Uterus (tissue), 4 donors: ENCODE data around the gene RAB3B. TPM values are rescaled to one million over a fixed set of nuclear protein-coding genes. Genes with fewer than 3 reads are reported as not detected.

Experiments used
- DNase-seq, 2 donors: peaks; one replicate each; pipeline ENCODE4 v3.0.0-alpha.2; 2019 to 2020
- H3K27ac ChIP-seq, 2 donors: fragments of 200-600 bp; sonication (generic); 1 replicate in 1 of 2; 2 replicates in 1 of 2; pipeline ENCODE4 v1.5.1; 2016 to 2018
- H3K27me3 ChIP-seq, 2 donors: fragments of 200-600 bp; sonication (generic); one replicate each; pipeline ENCODE4 v1.5.1; 2018 to 2019; ENCODE audit warnings: control low read depth in 1 of 2
- H3K36me3 ChIP-seq, 2 donors: fragments of 200-600 bp; sonication (generic); one replicate each; pipeline ENCODE4 v1.5.1; 2019; ENCODE audit warnings: control low read depth in 1 of 2
- H3K4me1 ChIP-seq, 2 donors: fragments of 200-600 bp; sonication (generic); one replicate each; pipeline ENCODE4 v1.5.1; 2018 to 2019; ENCODE audit warnings: control low read depth in 1 of 2
- H3K4me3 ChIP-seq, 2 donors: fragments of 200-600 bp; sonication (generic); 1 replicate in 1 of 2; 2 replicates in 1 of 2; pipeline ENCODE4 v1.5.1; 2018 to 2019; ENCODE audit warnings: mild to moderate bottlenecking in 1 of 2
- H3K9me3 ChIP-seq, 2 donors: fragments of 200-600 bp; sonication (generic); one replicate each; pipeline ENCODE4 v1.5.1; 2019; ENCODE audit warnings: control low read depth in 1 of 2
- CTCF ChIP-seq, 4 experiments: fragments of 200-600 bp in 2 of 4; fragments of 450-650 bp in 2 of 4; sonication (generic) in 2 of 4; IDR thresholded peaks; one replicate each; pipeline ENCODE4 v1.5.1; 2016 to 2019; ENCODE audit warnings: antibody characterized with exemption in 4 of 4, mild to moderate bottlenecking in 2 of 4, moderate library complexity in 1 of 4
- POLR2A ChIP-seq, 2 donors: fragments of 450-650 bp; IDR thresholded peaks; one replicate each; pipeline ENCODE4 v1.6.1; 2016; ENCODE audit warnings: antibody characterized with exemption in 2 of 2, mild to moderate bottlenecking in 1 of 2, moderate library complexity in 1 of 2
- intact Hi-C: fragments of 100-400 bp; cut with DNase I; formaldehyde crosslinking; loops from one replicate; pipeline ENCODE4 v1.15.1; 2023; ENCODE audit warnings: low total_unique reads
- total RNA-seq, 4 donors: library from RNA; depleted of rRNA in 3 of 4; stranded (reverse); fragments of >200 nt in 3 of 4; gene quantifications; one replicate each; pipeline versions ENCODE4 v1.1.0 to v1.2.4, GENCODE V29; 2014 to 2023
- donor health status: DM: yes; HTN: yes; CAD: no.

The RAB3B gene
- total RNA-seq, 4 donors from 2014 or later: 0.06 to 0.69 TPM; not detected in 2

DNA sequence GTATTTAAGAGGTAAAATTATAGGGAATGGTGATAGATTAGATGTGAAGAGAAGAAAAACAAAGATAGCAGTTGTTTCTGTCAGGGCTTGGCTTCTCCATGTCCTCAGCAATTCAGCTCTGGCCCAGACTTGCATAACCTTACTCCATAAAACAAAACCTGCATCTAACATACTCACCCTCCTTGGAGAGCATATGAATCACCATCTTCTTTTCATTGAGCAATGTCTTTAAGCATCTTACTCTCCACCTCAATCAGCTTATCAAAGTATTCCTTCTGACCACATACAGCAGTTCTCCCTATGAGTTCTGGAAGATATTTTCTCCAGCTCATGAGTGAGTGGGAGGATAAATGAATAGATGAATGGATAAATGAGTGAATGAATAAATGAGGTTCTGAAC, 49.0 kb downstream of the RAB3B start:
- Histone ChIP-seq H3K9me3 (no peaks in the 10 kb centered on the region), H3K4me3 (no peak overlapping the region), H3K36me3 (no peaks in the 10 kb centered on the region), H3K27me3 (no peaks in the 10 kb centered on the region), H3K4me1 (no peaks in the 10 kb centered on the region), H3K27ac (no peak overlapping the region)
- intact Hi-C loops: no loop called here
- no peak for DNase-seq
- no peak for TF ChIP-seq POLR2A (IDR thresholded peaks at IDR 0.05)

DNA sequence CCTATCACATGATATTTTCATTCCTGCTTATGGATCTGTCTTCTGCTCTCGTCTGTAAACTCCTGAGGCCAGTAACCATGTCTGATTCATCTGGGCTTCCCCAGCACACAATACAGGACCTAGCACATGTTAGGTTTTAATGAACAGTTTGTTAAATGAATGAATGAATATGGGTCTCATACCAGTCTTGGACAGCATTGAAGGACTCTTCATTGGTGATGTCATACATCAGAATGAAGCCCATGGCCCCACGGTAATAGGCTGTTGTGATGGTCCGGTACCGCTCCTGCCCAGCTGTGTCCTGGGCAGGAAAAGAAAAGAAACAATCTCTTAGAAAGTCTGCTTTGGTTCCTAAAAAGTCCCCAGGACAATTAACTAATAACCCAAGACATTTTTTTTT, 53.4 kb downstream of the RAB3B start:
- H3K9me3 ChIP-seq: no peaks in the 10 kb centered on the region
- intact Hi-C loops: no loop called here
- TF ChIP-seq CTCF (IDR thresholded peaks at IDR 0.05) (no peak), POLR2A (IDR thresholded peaks at IDR 0.05) (no peak)
- no peak for DNase-seq
- H3K27ac ChIP-seq: no peak overlapping the region
- H3K27me3 ChIP-seq: no peaks in the 10 kb centered on the region
- no peak overlapping the region for H3K4me3 ChIP-seq
- H3K4me1 ChIP-seq: no peaks in the 10 kb centered on the region
- no peaks in the 10 kb centered on the region for H3K36me3 ChIP-seq

GRCh38 chr1:51936531-51936930, 54.0 kb downstream of the RAB3B start:
- no peak for TF ChIP-seq POLR2A (IDR thresholded peaks at IDR 0.05)
- TF ChIP-seq CTCF (IDR thresholded peaks at IDR 0.05): no peak
- Histone ChIP-seq H3K4me1 (no peaks in the 10 kb centered on the region), H3K27ac (no peak overlapping the region), H3K9me3 (no peaks in the 10 kb centered on the region), H3K4me3 (no peak overlapping the region), H3K36me3 (no peaks in the 10 kb centered on the region), H3K27me3 (no peaks in the 10 kb centered on the region)
- intact Hi-C loops: no loop called here
- no peak for DNase-seq

DNA sequence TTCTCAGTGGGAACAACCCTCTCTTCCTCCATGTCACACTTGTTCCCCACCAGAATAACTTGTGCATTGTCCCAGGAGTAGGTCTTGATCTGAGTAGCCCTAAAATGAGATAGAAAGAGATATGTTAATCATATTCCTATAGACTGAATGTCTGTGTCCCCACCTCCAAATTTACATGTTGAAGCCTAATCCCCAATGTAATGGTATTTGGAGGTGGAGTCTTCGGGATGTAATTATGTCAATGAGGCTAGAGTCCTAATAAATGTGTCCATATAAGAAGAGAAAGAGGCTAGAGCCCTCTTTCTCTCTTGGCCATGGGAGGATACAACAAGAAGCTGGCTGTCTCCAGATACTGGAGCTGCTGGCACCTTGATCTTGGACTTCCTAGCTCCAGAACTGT, 57.2 kb downstream of the RAB3B start:
- H3K4me3 ChIP-seq: no peak overlapping the region
- intact Hi-C loops: no loop called here
- no peak overlapping the region for H3K27ac ChIP-seq
- no peak for DNase-seq
- TF ChIP-seq POLR2A (IDR thresholded peaks at IDR 0.05): no peak
- no peak for TF ChIP-seq CTCF (IDR thresholded peaks at IDR 0.05)
- H3K9me3 ChIP-seq: no peaks in the 10 kb centered on the region
- no peaks in the 10 kb centered on the region for H3K4me1 ChIP-seq
- H3K27me3 ChIP-seq: no peaks in the 10 kb centered on the region
- no peaks in the 10 kb centered on the region for H3K36me3 ChIP-seq

- TF ChIP-seq POLR2A (IDR thresholded peaks at IDR 0.05): no peak
- TF ChIP-seq CTCF (IDR thresholded peaks at IDR 0.05): no peak
- intact Hi-C loops: no loop called here
- no peak for DNase-seq
These were observed 60.2 kb downstream of the RAB3B start for GRCh38 chr1:51930329-51930728.

DNA sequence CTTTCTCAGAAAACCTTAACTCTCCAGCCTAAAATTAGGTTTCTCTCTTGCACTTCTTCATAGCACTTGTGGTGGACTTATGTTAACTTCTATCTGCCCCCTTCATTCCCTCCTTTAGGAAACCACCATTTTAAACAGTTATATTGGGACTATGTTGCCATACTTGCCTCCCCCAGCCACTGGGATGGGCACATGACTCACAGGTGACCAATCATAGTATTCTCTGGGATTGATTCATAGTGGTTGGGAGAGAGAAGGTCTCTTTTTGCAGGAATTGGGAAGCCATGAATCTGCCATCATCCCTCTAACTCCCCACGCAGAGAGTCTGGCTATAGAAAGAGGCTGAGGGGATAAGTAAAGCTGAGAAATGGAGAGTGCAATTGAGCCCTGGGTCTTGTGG, 61.6 kb downstream of the RAB3B start:
- Histone ChIP-seq H3K4me1 (no peaks in the 10 kb centered on the region), H3K36me3 (no peaks in the 10 kb centered on the region), H3K27me3 (no peaks in the 10 kb centered on the region), H3K9me3 (no peaks in the 10 kb centered on the region), H3K4me3 (no peak overlapping the region), H3K27ac (no peak overlapping the region)
- intact Hi-C loops: no loop called here
- DNase-seq: no peak
- TF ChIP-seq POLR2A (IDR thresholded peaks at IDR 0.05): no peak
- TF ChIP-seq CTCF (IDR thresholded peaks at IDR 0.05): no peak

More at GRCh38 chr1:51930329-51930728, 60.2 kb downstream of the RAB3B start:
- no peaks in the 10 kb centered on the region for H3K36me3 ChIP-seq
- no peaks in the 10 kb centered on the region for H3K27me3 ChIP-seq
- H3K4me3 ChIP-seq: no peak overlapping the region
- no peaks in the 10 kb centered on the region for H3K4me1 ChIP-seq
- H3K9me3 ChIP-seq: no peaks in the 10 kb centered on the region
- H3K27ac ChIP-seq: no peak overlapping the region
